K562 (cell line): ENCODE results near the gene ARL3. TPM values are rescaled to one million over a fixed set of nuclear protein-coding genes. Genes with fewer than 3 reads are reported as not detected.

Experiments used
- BMI1 ChIP-seq: fragments of 150-350 bp; IDR thresholded peaks from 2 replicates; pipeline ENCODE4 v1.6.1; 2014; ENCODE audit warnings: low read length
- CBX3 ChIP-seq, 2 experiments: IDR thresholded peaks; 1 replicate in 1 of 2; 2 replicates in 1 of 2; pipeline ENCODE4 v1.6.1; 2012; ENCODE audit warnings: inconsistent platforms in 2 of 2, low read length in 2 of 2, borderline replicate concordance in 1 of 2, control low read depth in 1 of 2
- CCNT2 ChIP-seq: IDR thresholded peaks from 2 replicates; pipeline ENCODE4 v1.6.1; 2011; ENCODE audit warnings: borderline replicate concordance, low read depth, mild to moderate bottlenecking, moderate library complexity, mixed read lengths, low read length; ENCODE audit not compliant: insufficient read length; ENCODE audit errors: extremely low read depth
- CREM ChIP-seq: IDR thresholded peaks from 2 replicates; pipeline ENCODE4 v1.6.1; 2014; ENCODE audit warnings: antibody characterized with exemption, low read depth
- CXXC5 ChIP-seq: fragments of 250-450 bp; sonication (Bioruptor Pico); IDR thresholded peaks from 2 replicates; pipeline ENCODE4 v1.8.0; 2022; ENCODE audit warnings: inconsistent platforms, mild to moderate bottlenecking, moderate library complexity
- DIDO1 ChIP-seq: fragments of 450-650 bp; IDR thresholded peaks from 2 replicates; pipeline ENCODE4 v1.6.1; 2016; ENCODE audit warnings: low read depth, missing biosample characterization, missing genetic modification characterization
- ELF4 ChIP-seq: fragments of 450-650 bp; formaldehyde crosslinking; IDR thresholded peaks from 2 replicates; pipeline ENCODE4 v1.4.0; 2022; ENCODE audit warnings: missing genetic modification characterization
- ETS2 ChIP-seq: IDR thresholded peaks from 2 replicates; pipeline ENCODE4 v1.6.1; 2016; ENCODE audit warnings: borderline replicate concordance, missing genetic modification characterization, mild to moderate bottlenecking, moderate library complexity, missing compliant biosample characterization; ENCODE audit not compliant: poor library complexity, severe bottlenecking
- EZH2 ChIP-seq: IDR thresholded peaks from 2 replicates; pipeline ENCODE4 v1.6.1; 2012; ENCODE audit warnings: low read depth, mild to moderate bottlenecking, inconsistent platforms, low read length, borderline replicate concordance
- HDAC1 ChIP-seq, 2 experiments: fragments of 450-650 bp; IDR thresholded peaks; 2 replicates each; pipeline ENCODE4 v1.6.1; 2016 to 2017; ENCODE audit warnings: inconsistent platforms in 1 of 2, mild to moderate bottlenecking in 1 of 2, moderate library complexity in 1 of 2
- KLF10 ChIP-seq: fragments of 250-450 bp; sonication (Bioruptor Pico); IDR thresholded peaks from 2 replicates; pipeline ENCODE4 v1.6.1; 2021; ENCODE audit warnings: matching md5 sums
- MEIS2 ChIP-seq: fragments of 450-650 bp; IDR thresholded peaks from 2 replicates; pipeline ENCODE4 v1.6.1; 2014; ENCODE audit warnings: mild to moderate bottlenecking; ENCODE audit not compliant: partially characterized antibody
- NBN ChIP-seq: fragments of 450-650 bp; IDR thresholded peaks from 2 replicates; pipeline ENCODE4 v1.6.1; 2016; ENCODE audit warnings: low read depth, mild to moderate bottlenecking
- POU5F1 ChIP-seq: fragments of 150-350 bp; IDR thresholded peaks from 2 replicates; pipeline ENCODE4 v1.6.1; 2014; ENCODE audit warnings: borderline replicate concordance, low read length, low read depth, mild to moderate bottlenecking; ENCODE audit not compliant: partially characterized antibody
- RBM22 ChIP-seq: fragments of 200-400 bp; formaldehyde crosslinking; IDR thresholded peaks from 2 replicates; pipeline ENCODE4 v1.6.1; 2018; ENCODE audit warnings: low read length, low read depth; ENCODE audit not compliant: poor library complexity, severe bottlenecking
- SREBF2 ChIP-seq: sonication (generic); formaldehyde crosslinking; IDR thresholded peaks from 2 replicates; pipeline ENCODE4 v1.4.0; 2020; ENCODE audit warnings: mild to moderate bottlenecking, missing genetic modification reagents
- SRSF9 ChIP-seq: fragments of 200-400 bp; formaldehyde crosslinking; IDR thresholded peaks from 2 replicates; pipeline ENCODE4 v1.6.1; 2017; ENCODE audit warnings: low read depth, low read length, borderline replicate concordance
- TBP ChIP-seq: optimal IDR thresholded peaks from 2 replicates; pipeline ENCODE3; 2011; ENCODE audit warnings: low read depth, low read length, improper control_type of control experiment
- ZBTB7A ChIP-seq: IDR thresholded peaks from 2 replicates; pipeline ENCODE4 v1.6.1; 2011; ENCODE audit warnings: low read depth, mild to moderate bottlenecking, low read length, moderate library complexity, borderline replicate concordance; ENCODE audit not compliant: control insufficient read depth
- ZKSCAN8 ChIP-seq: fragments of 200-800 bp; sonication (Bioruptor generic); IDR thresholded peaks from 2 replicates; pipeline ENCODE4 v1.6.1; 2016; ENCODE audit warnings: missing genetic modification characterization, missing compliant biosample characterization
- ZNF197 ChIP-seq: fragments of 200-800 bp; sonication (Bioruptor generic); IDR thresholded peaks from 2 replicates; pipeline ENCODE4 v1.6.1; 2016; ENCODE audit warnings: low read depth, missing genetic modification characterization, missing compliant biosample characterization
- ZNF263 ChIP-seq: sonication (generic); formaldehyde crosslinking; IDR thresholded peaks from 2 replicates; pipeline ENCODE4 v1.8.0; 2022; ENCODE audit warnings: mild to moderate bottlenecking, missing genetic modification reagents, borderline replicate concordance
- polyA plus RNA-seq, 8 experiments: library from polyadenylated mRNA; depleted of rRNA in 4 of 8; stranded (reverse) in 5 of 8; unstranded in 3 of 8; fragments of >200 nt; fragmentation: Nextera tagmentation in 2 of 8; fragmentation: Illumina TruSeq in 1 of 8; extraction: Ambion mirVana in 2 of 8; extraction: Trizol in 1 of 8; gene quantifications; 2 replicates each; pipeline versions ENCODE4 v1.2.1 to v1.2.3, GENCODE V29; 2011 to 2014; ENCODE audit warnings: inconsistent platforms in 1 of 8, missing spikeins in 1 of 8
- total RNA-seq, 7 experiments: library from RNA; depleted of rRNA in 6 of 7; stranded (reverse); fragments of >200 nt in 6 of 7; fragmentation: Illumina TruSeq in 2 of 7; extraction: Trizol in 2 of 7; gene quantifications; 2 replicates each; pipeline versions ENCODE4 v1.2.1 to v1.2.3, GENCODE V29; 2011 to 2021; ENCODE audit warnings: low replicate concordance in 1 of 7
- TF ChIP-seq, protein P1 (sequence below): fragments of 250-450 bp; sonication (Bioruptor Pico); IDR thresholded peaks from 2 replicates; pipeline ENCODE4 v1.8.0; 2022; ENCODE audit warnings: moderate library complexity, mild to moderate bottlenecking, inconsistent platforms
- TF ChIP-seq, protein P2 (sequence below): sonication (generic); formaldehyde crosslinking; IDR thresholded peaks from 2 replicates; pipeline ENCODE4 v1.8.0; 2022; ENCODE audit warnings: missing genetic modification reagents, mild to moderate bottlenecking, moderate library complexity, borderline replicate concordance
- TF ChIP-seq, protein P3 (sequence below), 2 experiments: fragments of 250-450 bp in 1 of 2; fragments of 450-650 bp in 1 of 2; sonication (Bioruptor Pico) in 1 of 2; IDR thresholded peaks; 2 replicates each; pipeline versions ENCODE4 v1.6.1 to v1.8.0; 2016 to 2021; ENCODE audit warnings: mild to moderate bottlenecking in 2 of 2, moderate library complexity in 2 of 2, missing compliant biosample characterization in 1 of 2, missing genetic modification characterization in 1 of 2

ARL3 gene
- total and polyA plus RNA-seq, 9 of the 15 experiments (the other 6 are each of a cell fraction or from before 2014, with no cell fraction given): 2.9 to 8.9 (median 4.8) TPM

DNA sequence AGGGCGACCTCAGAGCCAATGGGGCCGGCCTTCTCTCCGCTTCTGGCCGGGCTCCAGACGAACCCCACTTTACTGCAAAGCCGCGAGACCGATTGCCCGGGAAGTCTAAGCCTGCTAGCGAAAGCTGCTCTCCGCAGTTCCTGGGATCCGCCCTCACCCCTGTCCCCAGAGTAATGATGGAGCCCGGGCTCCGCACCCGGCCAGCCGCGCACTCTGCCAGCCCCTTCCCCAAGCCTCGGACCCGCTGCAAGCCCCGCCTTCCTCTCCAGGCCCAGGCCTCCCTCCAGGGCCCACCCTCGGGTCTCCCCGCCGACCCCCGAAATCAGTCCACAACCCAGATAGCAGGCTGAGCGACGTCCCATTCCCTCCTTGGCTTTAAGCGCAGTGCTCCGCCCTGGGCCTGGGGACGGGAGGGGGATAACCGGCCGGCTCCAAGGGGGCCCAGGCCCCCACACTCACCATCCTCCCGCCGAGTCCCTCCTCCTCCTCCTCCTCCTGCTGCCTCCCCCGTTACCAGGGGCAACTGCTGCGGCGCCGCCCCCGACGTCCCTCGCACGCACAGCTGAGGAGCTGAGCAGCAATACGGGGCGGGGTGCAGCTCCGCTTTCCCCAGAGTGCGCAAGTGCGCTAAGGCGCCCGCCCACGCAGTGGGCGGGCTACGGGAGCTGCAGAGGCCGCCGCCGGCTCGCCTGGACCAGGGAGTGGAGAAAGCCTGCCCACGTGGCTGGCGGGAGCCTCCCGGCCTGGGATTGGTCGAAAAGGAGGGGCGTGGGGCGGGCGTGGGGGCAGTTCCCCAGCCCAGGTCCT, at the start of gene ARL3 (continued):
- TF ChIP-seq, protein P1, sequence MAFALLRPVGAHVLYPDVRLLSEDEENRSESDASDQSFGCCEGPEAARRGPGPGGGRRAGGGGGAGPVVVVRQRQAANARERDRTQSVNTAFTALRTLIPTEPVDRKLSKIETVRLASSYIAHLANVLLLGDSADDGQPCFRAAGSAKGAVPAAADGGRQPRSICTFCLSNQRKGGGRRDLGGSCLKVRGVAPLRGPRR: no peak
- peak; percentile 66 for TF ChIP-seq MEIS2
- TF ChIP-seq CCNT2: peak; percentile 78
- TF ChIP-seq NBN: no peak
- TF ChIP-seq KLF10 (CRISPR knock-in tag): no peak
- no peak for TF ChIP-seq POU5F1
- TF ChIP-seq ZKSCAN8: no peak
- TF ChIP-seq ZNF197 (CRISPR knock-in tag): no peak
- TF ChIP-seq CXXC5: peak; percentile 78
- no peak for TF ChIP-seq SRSF9
- peak; percentile 58 for TF ChIP-seq BMI1
- TF ChIP-seq TBP: peak; percentile 34
- TF ChIP-seq EZH2: no peak
- TF ChIP-seq ETS2 (tag): no peak
- TF ChIP-seq, protein P2, sequence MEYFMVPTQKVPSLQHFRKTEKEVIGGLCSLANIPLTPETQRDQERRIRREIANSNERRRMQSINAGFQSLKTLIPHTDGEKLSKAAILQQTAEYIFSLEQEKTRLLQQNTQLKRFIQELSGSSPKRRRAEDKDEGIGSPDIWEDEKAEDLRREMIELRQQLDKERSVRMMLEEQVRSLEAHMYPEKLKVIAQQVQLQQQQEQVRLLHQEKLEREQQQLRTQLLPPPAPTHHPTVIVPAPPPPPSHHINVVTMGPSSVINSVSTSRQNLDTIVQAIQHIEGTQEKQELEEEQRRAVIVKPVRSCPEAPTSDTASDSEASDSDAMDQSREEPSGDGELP (CRISPR knock-in tag): peak; percentile 98
- no peak for TF ChIP-seq DIDO1
- peak; percentile 18; the same call in 1 of the 2 replicates for TF ChIP-seq ELF4 (CRISPR knock-in tag)
- TF ChIP-seq, protein P3, sequence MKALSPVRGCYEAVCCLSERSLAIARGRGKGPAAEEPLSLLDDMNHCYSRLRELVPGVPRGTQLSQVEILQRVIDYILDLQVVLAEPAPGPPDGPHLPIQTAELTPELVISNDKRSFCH (CRISPR knock-in tag; IDR thresholded peaks at IDR 0.05): no peak
- TF ChIP-seq, protein P3 (tag; IDR thresholded peaks at IDR 0.05): no peak
- TF ChIP-seq ZBTB7A: peak; percentile 18; the same call in 1 of the 2 replicates
- peak; percentile 60 for TF ChIP-seq RBM22
- TF ChIP-seq CBX3 (IDR thresholded peaks at IDR 0.05; ENCODE audit: borderline replicate concordance in 1 of 2, low read length in 2 of 2): no peak
- TF ChIP-seq CREM: peak; percentile 17
- TF ChIP-seq HDAC1 (IDR thresholded peaks at IDR 0.05): peak in 1 of 2 experiments; percentile 40; a peak in 1 of 4 replicates
- peak; percentile 99 for TF ChIP-seq ZNF263 (CRISPR knock-in tag)
- no peak for TF ChIP-seq SREBF2
